Astrocyte of the spinal cord (primary cell): ENCODE data around the gene SCAMP4.

Experiments used
- DNase-seq: peaks from one replicate; pipeline ENCODE4 v3.0.0; 2011; ENCODE audit warnings: low read depth, low spot score
- H3K4me3 ChIP-seq: 2 replicates; pipeline ENCODE4 v1.5.1; 2011; ENCODE audit warnings: low read depth, mild to moderate bottlenecking, low read length, moderate library complexity
- in situ Hi-C: cut with HindIII; loops from 2 replicates; pipeline ENCODE4 v1.10.0; 2017; ENCODE audit warnings: low sequenced_read_pairs
- TF ChIP-seq, protein P1 (sequence below): IDR thresholded peaks from 2 replicates; pipeline ENCODE4 v1.5.1; 2012; ENCODE audit warnings: low read depth, mild to moderate bottlenecking, low read length, inconsistent platforms

SCAMP4 gene

GRCh38 chr19:1859331-1859781 is 45.8 kb upstream of the SCAMP4 start:
- no peak for DNase-seq
- in situ Hi-C loops = no loop called here
- H3K4me3 ChIP-seq = no peak overlapping the region
- TF ChIP-seq, protein P1, sequence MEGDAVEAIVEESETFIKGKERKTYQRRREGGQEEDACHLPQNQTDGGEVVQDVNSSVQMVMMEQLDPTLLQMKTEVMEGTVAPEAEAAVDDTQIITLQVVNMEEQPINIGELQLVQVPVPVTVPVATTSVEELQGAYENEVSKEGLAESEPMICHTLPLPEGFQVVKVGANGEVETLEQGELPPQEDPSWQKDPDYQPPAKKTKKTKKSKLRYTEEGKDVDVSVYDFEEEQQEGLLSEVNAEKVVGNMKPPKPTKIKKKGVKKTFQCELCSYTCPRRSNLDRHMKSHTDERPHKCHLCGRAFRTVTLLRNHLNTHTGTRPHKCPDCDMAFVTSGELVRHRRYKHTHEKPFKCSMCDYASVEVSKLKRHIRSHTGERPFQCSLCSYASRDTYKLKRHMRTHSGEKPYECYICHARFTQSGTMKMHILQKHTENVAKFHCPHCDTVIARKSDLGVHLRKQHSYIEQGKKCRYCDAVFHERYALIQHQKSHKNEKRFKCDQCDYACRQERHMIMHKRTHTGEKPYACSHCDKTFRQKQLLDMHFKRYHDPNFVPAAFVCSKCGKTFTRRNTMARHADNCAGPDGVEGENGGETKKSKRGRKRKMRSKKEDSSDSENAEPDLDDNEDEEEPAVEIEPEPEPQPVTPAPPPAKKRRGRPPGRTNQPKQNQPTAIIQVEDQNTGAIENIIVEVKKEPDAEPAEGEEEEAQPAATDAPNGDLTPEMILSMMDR = no peak

GRCh38 chr19:1860042-1860775 is 45.0 kb upstream of the SCAMP4 start:
- in situ Hi-C loops = no loop called here

GRCh38 chr19:1860821-1861598 is 44.2 kb upstream of the SCAMP4 start:
- H3K4me3 ChIP-seq = peak overlapping the region; percentile 86
- TF ChIP-seq, protein P1 = no peak
- no peak for DNase-seq
- in situ Hi-C loops = no loop called here

More at GRCh38 chr19:1860042-1860775, 45.0 kb upstream of the SCAMP4 start:
- DNase-seq = peak; percentile 74
- TF ChIP-seq, protein P1 = no peak
- H3K4me3 ChIP-seq = peak overlapping the region; percentile 86

GRCh38 chr19:1861599-1862031 is 43.6 kb upstream of the SCAMP4 start:
- in situ Hi-C loops = no loop called here
- DNase-seq = no peak
- TF ChIP-seq, protein P1 = no peak
- peak overlapping the region; percentile 86 for H3K4me3 ChIP-seq

GRCh38 chr19:1862068-1862423 is 43.2 kb upstream of the SCAMP4 start:
- TF ChIP-seq, protein P1 = no peak
- in situ Hi-C loops = no loop called here
- H3K4me3 ChIP-seq = peak overlapping the region; percentile 86
- DNase-seq = no peak

- TF ChIP-seq, protein P1 = no peak
- in situ Hi-C loops = no loop called here
- no peak for DNase-seq
- H3K4me3 ChIP-seq = peak overlapping the region; percentile 86
Observed at GRCh38 chr19:1862424-1863327, 42.5 kb upstream of the SCAMP4 start.
